GM15510 (cell line): ENCODE data around the gene TMED4.

ENCODE experiments used
- POLR2A ChIP-seq: IDR thresholded peaks from 3 replicates; pipeline ENCODE4 v1.6.1; 2011; ENCODE audit warnings: borderline replicate concordance; ENCODE audit not compliant: insufficient read length; ENCODE audit errors: extremely low read depth

The TMED4 gene

GRCh38 chr7:44615793-44616192 lies 33.8 kb upstream of the TMED4 start:
- TF ChIP-seq POLR2A, result no peak

- no peak for TF ChIP-seq POLR2A
These were observed 33.1 kb upstream of the TMED4 start for GRCh38 chr7:44615149-44615611.

GRCh38 chr7:44609829-44610228 lies 27.8 kb upstream of the TMED4 start:
- no peak for TF ChIP-seq POLR2A

- no peak for TF ChIP-seq POLR2A
These were observed 27.1 kb upstream of the TMED4 start for GRCh38 chr7:44608916-44609648.

- no peak for TF ChIP-seq POLR2A
These were observed 25.4 kb upstream of the TMED4 start for GRCh38 chr7:44607141-44608068.

- TF ChIP-seq POLR2A, result peak; percentile 95
These were observed 24.5 kb upstream of the TMED4 start, which contains the start of gene OGDH for GRCh38 chr7:44606341-44607140. OGDH (plus strand) TSS chr7:44606627; CDS start chr7:44624344, 17,717 bp downstream.

GRCh38 chr7:44604941-44605340 lies 22.9 kb upstream of the TMED4 start:
- no peak for TF ChIP-seq POLR2A

GRCh38 chr7:44603193-44603592 lies 21.2 kb upstream of the TMED4 start:
- no peak for TF ChIP-seq POLR2A

- TF ChIP-seq POLR2A, result no peak
These were observed 20.5 kb upstream of the TMED4 start for GRCh38 chr7:44602576-44602910.

- no peak for TF ChIP-seq POLR2A
These were observed 17.2 kb upstream of the TMED4 start for GRCh38 chr7:44599222-44599621.

- no peak for TF ChIP-seq POLR2A
These were observed 14.1 kb upstream of the TMED4 start for GRCh38 chr7:44595934-44596635.

- TF ChIP-seq POLR2A, result no peak
These were observed 8.9 kb upstream of the TMED4 start for GRCh38 chr7:44590910-44591309.

- TF ChIP-seq POLR2A, result no peak
These were observed 6.0 kb upstream of the TMED4 start for GRCh38 chr7:44587843-44588711.
